ENCODE measurements around the gene RAB36.
A peak's percentile ranks its signal among the peaks of the same experiment; 100 is the strongest.

Gene RAB36, protein sequence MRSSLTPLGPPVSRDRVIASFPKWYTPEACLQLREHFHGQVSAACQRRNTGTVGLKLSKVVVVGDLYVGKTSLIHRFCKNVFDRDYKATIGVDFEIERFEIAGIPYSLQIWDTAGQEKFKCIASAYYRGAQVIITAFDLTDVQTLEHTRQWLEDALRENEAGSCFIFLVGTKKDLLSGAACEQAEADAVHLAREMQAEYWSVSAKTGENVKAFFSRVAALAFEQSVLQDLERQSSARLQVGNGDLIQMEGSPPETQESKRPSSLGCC

DNA sequence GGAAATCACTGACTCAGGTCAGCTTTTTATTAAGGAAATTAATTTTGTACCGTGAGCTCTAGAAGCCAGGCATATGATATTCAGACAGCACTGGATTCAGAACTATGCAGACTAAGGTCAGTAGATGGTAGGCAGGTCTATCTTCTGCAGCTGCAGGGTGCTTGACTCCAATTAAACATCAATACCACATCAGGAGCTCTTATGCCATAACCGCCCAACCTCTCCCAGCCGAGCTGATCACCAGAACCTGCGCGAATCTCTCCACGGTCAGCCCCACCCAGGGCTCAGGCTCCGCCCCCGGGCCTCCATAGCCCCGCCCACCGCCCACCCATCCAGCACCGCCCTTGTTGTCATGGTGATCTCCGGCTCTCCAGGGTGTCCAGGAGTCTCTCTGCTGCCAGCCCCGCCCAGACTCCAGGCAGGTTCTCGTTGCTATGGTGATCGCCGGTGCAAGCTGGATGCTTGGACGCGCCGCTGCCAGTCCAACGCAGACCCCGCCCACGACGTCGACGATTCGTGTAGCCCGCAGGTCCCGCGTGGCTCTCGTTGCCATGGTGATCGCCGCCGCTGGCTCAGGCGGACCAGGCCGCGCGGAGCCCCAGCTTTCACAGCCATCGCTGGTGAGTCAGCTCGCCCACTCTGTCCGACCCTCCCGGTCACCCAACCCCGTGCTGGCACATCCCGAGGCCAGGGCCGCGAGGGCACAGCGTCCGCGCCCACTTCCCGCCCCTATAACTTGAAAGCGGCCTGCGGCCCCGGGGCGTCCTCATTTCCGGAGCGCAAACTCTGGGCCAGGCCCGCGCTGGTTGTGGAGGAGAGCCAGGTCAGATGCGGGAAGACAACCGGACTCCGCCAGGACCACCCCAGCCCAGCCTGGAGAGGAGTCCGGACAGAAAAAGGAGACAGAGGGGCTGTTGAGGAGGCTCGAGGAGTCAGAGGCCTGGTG, at the start of gene RAB36:
Gene RAB36, plus strand, starts transcription at position 546 of the 946 bp plus-strand sequence. CDS start 1,140 bp downstream, outside the sequence.
- peak; percentile 76 to 80 (median 79) for DNase-seq (ENCODE audit: low read depth in 3 of 3)

DNA sequence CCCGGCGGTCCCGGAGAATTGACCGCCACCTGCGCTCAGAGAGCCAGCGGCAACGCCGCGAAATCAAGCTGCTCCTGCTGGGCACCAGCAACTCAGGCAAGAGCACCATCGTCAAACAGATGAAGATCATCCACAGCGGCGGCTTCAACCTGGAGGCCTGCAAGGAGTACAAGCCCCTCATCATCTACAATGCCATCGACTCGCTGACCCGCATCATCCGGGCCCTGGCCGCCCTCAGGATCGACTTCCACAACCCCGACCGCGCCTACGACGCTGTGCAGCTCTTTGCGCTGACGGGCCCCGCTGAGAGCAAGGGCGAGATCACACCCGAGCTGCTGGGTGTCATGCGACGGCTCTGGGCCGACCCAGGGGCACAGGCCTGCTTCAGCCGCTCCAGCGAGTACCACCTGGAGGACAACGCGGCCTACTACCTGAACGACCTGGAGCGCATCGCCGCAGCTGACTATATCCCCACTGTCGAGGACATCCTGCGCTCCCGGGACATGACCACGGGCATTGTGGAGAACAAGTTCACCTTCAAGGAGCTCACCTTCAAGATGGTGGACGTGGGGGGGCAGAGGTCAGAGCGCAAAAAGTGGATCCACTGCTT, 49.4 kb upstream of the RAB36 start:
- DNase-seq (ENCODE audit: low read depth in 3 of 3) = no peak

DNA sequence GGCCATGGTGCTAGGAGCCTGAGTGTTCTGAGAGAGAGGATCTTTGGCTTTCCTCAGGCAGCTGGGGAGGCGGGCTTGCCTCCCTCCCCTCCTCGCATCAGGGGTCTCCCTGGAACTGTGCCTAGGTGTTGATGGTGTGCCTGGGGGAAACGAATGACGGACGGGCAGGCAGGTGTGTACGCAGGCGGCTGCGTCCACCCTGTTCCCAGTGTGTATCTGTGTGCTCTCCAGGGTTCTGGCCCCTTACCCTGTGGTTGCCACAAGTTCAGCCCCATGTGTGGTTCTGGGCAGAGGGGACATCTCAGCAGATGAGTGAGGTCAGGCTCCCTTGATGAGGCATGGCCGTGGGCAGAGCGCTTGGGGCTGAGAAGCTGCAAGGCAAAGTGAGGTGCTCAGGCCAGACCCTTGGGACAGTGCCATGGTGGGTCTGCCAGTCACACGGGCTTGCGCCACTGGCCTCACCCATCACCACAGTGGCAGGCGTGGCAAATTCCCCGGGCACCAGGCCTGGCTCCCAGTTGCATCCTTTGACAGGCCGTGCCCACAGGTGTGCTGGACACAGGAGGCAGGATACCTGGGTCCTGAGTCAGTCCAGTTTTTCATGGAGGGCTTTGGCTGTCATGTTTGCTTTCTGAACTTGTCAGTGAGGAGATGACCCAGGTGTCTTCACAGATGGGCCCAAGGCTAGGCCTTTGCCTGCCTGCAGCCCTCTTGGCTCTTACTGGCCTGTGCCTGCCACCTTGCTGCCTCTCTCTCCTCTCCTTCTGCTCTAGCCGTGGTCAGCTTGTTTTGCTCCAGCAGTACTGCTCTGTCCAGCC, 47.7 kb upstream of the RAB36 start:
- DNase-seq (ENCODE audit: low read depth in 3 of 3) = no peak

- no peak for DNase-seq (ENCODE audit: low read depth in 3 of 3)
Measured at GRCh38 chr22:23098230-23098705, 47.0 kb upstream of the RAB36 start.

DNA sequence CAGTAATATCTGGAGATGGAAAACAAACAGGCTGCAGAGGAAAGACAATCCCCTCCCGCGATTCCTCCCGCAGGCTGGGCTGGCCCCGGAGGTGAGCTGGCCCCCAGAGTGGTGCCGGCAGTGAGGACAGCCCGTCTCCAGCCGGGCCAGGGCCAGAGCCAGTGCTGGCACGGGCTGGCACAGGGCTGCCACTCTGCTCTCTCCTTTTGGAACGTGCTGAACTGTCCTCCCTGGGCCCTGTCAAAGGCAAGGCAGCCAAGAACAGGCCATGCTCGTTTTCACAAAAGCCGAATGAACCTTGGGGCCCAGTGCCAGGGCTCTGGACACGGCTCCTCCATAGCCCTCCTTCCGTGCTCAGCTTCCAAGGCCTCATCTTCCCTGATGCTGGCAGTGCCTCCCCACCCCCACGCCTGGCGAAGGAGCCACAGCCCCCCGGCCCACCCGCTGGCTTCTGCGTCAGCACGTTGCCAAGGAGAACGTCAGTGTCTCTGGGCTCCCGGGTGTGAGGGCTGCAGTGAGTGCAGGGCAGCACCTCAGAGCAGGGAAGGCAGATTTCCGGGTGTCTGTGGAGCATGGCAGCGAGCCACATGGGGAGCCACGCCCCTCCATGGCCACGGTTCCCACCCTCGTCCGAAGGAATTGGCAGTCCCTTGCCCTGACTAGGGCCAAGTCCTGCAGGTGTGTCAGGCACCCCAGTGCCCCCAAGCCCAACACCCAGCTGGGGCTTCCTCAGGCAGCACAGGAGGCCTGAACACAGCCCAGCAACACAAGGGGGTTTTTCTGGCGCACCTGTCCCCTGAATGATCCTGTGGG, 46.4 kb upstream of the RAB36 start:
- DNase-seq (ENCODE audit: low read depth in 3 of 3) = no peak

DNA sequence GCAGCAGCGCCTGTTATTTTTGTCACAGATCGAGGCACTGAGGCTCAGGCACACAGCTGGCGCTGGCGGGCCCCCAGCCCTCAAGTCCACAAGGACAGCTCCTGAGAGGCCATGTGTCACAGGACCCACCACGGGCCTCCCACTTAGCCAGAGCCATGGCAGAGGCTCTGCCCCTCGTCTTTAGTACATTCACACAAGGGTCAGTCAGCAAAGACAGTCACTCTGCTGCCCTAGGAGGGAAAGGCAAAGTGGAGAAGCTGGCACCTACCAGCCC, 45.8 kb upstream of the RAB36 start:
- no peak for DNase-seq (ENCODE audit: low read depth in 3 of 3)

- no peak for DNase-seq (ENCODE audit: low read depth in 3 of 3)
Measured at GRCh38 chr22:23100124-23100801, 45.0 kb upstream of the RAB36 start.

DNA sequence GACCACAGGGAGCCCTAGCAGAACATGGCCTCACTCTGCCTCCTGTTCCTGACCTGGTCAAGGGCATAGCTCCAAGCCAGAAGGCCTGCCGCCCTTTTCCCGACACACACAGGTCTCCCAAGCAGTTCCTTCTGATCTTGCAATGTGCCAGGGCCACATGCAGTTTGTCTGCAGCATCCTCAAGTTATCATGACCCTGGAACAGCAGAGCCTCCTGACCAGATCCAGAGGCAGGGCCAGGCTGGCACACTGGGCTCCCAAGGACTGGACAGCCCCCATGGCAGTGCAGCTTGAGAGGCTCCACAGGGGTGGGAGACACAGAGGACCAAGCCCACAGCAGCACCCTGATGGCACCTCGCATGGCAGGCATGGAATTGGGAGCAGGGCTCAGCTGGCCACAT, 43.8 kb upstream of the RAB36 start:
- DNase-seq (ENCODE audit: low read depth in 3 of 3) = no peak

GRCh38 chr22:23102002-23102655, 43.1 kb upstream of the RAB36 start:
- no peak for DNase-seq (ENCODE audit: low read depth in 3 of 3)

GRCh38 chr22:23102776-23103175, 42.5 kb upstream of the RAB36 start:
- no peak for DNase-seq (ENCODE audit: low read depth in 3 of 3)

DNA sequence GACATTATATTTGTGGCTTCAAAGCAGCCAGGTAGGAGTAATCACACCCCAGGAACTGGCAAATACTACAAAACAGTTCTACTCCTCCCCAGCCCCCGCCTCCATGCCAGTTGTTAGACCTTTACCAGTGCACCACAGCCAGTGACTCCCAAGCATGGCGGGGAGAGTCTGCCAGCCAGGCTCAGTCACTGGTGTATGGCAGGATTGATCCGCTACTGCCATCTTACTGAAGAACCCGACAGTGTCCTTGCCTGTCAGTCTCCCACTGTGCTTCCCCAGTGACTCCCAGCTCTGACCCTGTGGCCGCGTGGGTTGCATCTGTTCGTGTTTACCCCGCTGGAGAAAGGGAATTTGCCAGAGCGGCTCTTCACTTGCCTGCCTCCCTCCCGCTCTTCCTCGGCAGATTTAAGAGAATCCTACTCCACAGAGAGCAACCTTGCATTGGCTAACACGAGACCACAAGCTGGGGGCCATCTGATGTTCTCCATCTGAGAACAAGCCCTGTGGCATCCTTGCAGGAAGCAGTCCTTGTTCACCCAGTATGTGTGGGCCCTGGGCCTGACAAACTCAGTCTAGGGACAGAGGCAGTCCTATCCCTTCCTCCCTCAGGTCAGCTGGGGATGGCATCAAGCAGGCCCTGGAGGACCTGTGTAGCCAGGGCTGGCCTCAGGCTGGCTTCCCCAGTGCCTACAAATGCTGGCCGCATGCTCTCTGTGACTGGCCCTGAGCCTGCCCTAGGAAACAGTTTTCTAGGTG, 41.9 kb upstream of the RAB36 start:
- no peak for DNase-seq (ENCODE audit: low read depth in 3 of 3)

DNA sequence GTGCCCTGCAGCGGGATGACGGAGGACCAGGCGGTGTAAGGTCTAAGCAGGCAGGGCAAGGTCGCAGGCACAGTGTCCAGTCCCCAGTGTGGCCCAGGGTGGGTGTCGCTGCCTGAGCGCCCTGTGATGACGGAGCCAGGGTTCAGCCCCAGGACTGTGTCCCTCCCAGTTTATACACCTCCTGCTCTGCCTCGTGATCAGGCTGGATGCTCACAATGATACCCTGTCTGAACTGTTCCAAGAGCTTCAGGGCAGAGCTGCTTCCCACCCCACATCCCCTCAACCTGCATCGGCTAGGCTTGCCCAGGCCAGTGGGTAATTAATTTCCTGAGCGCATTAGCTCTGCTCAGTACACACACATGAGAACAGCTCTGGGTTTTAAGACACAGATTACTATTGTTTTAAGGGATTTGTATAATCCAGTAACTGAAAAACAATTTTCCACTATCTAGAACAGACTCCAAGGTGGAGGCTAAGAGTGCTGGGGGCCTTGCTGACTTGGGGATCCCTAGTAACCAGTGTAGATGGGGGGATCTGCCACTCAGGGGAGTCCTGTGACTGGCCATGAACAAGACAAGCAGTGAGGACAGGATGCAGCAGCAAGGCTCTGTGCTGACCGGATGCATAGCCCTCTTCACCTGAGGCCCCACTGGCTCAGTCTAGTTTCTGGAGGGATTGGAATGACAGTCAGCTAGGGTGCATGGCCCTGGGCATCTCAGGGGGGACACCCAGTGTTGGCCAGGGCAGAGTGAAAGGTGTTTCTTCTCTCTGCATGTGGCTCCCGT, 40.9 kb upstream of the RAB36 start:
- DNase-seq (ENCODE audit: low read depth in 3 of 3) = no peak

GRCh38 chr22:23105304-23105703, 40.0 kb upstream of the RAB36 start:
- no peak for DNase-seq (ENCODE audit: low read depth in 3 of 3)

DNA sequence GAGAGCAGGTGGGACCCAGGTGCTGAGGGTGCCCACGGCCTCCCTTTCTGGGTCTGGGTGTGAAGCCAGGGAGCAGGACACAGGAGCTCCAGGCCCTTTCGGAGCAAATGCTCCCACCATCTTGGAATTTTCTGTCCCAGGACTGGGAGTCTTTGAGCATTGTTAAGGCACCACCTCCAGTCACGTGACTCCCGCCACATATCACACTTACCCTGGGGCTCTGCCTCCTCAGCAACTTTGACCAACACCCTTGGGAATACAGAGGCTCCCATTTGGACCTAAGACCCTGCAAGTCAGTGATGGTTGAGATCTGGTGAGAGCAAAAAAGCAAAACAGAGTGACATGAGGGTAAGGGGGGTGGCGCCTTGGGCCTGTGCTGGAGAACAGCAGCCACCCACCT, 39.4 kb upstream of the RAB36 start:
- no peak for DNase-seq (ENCODE audit: low read depth in 3 of 3)

GRCh38 chr22:23106344-23106743, 38.9 kb upstream of the RAB36 start:
- no peak for DNase-seq (ENCODE audit: low read depth in 3 of 3)

DNA sequence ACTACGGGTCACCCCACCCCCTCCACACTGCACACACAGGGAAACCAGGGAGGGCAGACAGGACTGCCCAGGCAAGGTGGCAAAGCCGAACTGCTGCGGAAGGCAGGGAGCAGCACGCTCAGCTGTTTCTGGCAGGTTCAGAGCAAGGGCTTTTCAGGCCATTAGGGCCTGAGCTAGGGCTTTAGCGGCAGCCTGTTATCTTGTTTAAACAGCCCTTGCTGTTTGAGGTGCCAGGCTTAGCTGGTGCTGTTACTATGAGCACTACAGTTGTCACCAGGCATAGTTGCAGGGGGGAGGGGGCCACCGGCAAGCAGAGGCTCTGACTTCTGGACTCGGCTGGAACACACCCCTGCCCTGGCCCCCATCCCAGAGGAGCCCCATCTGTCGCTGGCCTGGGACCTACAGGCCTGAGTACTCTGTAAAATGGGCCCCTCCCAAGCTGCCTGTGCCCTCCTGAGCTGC, 38.3 kb upstream of the RAB36 start:
- DNase-seq (ENCODE audit: low read depth in 3 of 3) = no peak

GRCh38 chr22:23107487-23108248, 37.6 kb upstream of the RAB36 start:
- no peak for DNase-seq (ENCODE audit: low read depth in 3 of 3)
